ENCODE measurements around the gene ADGRV1.
A peak's percentile ranks its signal among the peaks of the same experiment; 100 is the strongest.

The ADGRV1 gene

GRCh38 chr5:91183743-91184142 is 625.1 kb downstream of the ADGRV1 start:
- DNase-seq, result peak; percentile 57 to 71

- DNase-seq, result no peak
Measured at GRCh38 chr5:91186101-91186500, 627.5 kb downstream of the ADGRV1 start.

GRCh38 chr5:91187032-91187431 is 628.4 kb downstream of the ADGRV1 start:
- no peak for DNase-seq

- DNase-seq, result no peak
Measured at GRCh38 chr5:91188755-91189154, 630.2 kb downstream of the ADGRV1 start.

GRCh38 chr5:91189480-91190313 is 631.1 kb downstream of the ADGRV1 start:
- peak; percentile 57 to 74 for DNase-seq

- DNase-seq, result peak in 1 of 2 donors; percentile 23
Measured at GRCh38 chr5:91190314-91190690, 631.7 kb downstream of the ADGRV1 start.

- no peak for DNase-seq
Measured at GRCh38 chr5:91194824-91195381, 636.3 kb downstream of the ADGRV1 start.

GRCh38 chr5:91200692-91201091 is 642.1 kb downstream of the ADGRV1 start:
- no peak for DNase-seq

- DNase-seq, result no peak
Measured at GRCh38 chr5:91206103-91206502, 647.5 kb downstream of the ADGRV1 start.

GRCh38 chr5:91206734-91207133 is 648.1 kb downstream of the ADGRV1 start:
- DNase-seq, result no peak

GRCh38 chr5:91207248-91207647 is 648.7 kb downstream of the ADGRV1 start:
- DNase-seq, result no peak

GRCh38 chr5:91211997-91212713 is 653.6 kb downstream of the ADGRV1 start:
- peak; percentile 12 for DNase-seq

- no peak for DNase-seq
Measured at GRCh38 chr5:91212714-91213092, 654.1 kb downstream of the ADGRV1 start.
